CD8-positive, alpha-beta memory T cell (primary cell): Measurements from ENCODE around the gene RPA1. TPM values are rescaled to one million over a fixed set of nuclear protein-coding genes. Genes with fewer than 3 reads are reported as not detected.
A peak's percentile ranks its signal among the peaks of the same experiment; 100 is the strongest.

Experiments
- CTCF ChIA-PET: fragments of 350-600 bp; sonication (Branson Sonifier 250); formaldehyde crosslinking; loops from one replicate; lab custom pipeline; 2021; ENCODE audit warnings: antibody characterized with exemption; lab: Charles Lee
- POLR2A ChIA-PET: fragments of 350-600 bp; sonication (Branson Sonifier 250); formaldehyde crosslinking; loops from one replicate; lab custom pipeline; 2021; ENCODE audit warnings: antibody characterized with exemption; lab: Charles Lee
- DNase-seq, 5 donors: peaks; one replicate each; pipeline versions ENCODE4 v3.0.0 to v3.0.0-alpha.2; 2020 to 2022; ENCODE audit warnings: mixed read lengths in 1 of 5
- H3K27ac ChIP-seq: one replicate; pipeline ENCODE4 v1.7.0; 2013; ENCODE audit warnings: low read depth, mild to moderate bottlenecking, low read length, moderate library complexity
- H3K27me3 ChIP-seq: 2 replicates; pipeline ENCODE4 v1.7.0; 2013; ENCODE audit warnings: low read length, mild to moderate bottlenecking; ENCODE audit not compliant: insufficient read depth, poor library complexity, severe bottlenecking
- H3K36me3 ChIP-seq: 2 replicates; pipeline ENCODE4 v1.7.0; 2013; ENCODE audit warnings: mild to moderate bottlenecking, low read length, moderate library complexity; ENCODE audit not compliant: insufficient read depth
- H3K4me1 ChIP-seq: 2 replicates; pipeline ENCODE4 v1.7.0; 2013; ENCODE audit warnings: mild to moderate bottlenecking, low read length, moderate library complexity; ENCODE audit not compliant: insufficient read depth
- H3K4me3 ChIP-seq: 2 replicates; pipeline ENCODE4 v1.7.0; 2013; ENCODE audit warnings: mild to moderate bottlenecking, low read length
- H3K9me3 ChIP-seq: 2 replicates; pipeline ENCODE4 v1.7.0; 2013; ENCODE audit warnings: mild to moderate bottlenecking, low read length
- H3K27ac Mint-ChIP-seq, 8 donors: one replicate each; pipeline ENCODE4 v1.8.0; 2020 to 2021; ENCODE audit warnings: mixed read lengths in 8 of 8, mild to moderate bottlenecking in 6 of 8, inconsistent platforms in 3 of 8, moderate library complexity in 3 of 8
- H3K27me3 Mint-ChIP-seq, 2 donors: one replicate each; pipeline ENCODE4 v1.8.0; 2020 to 2021; ENCODE audit warnings: mixed read lengths in 2 of 2, mild to moderate bottlenecking in 1 of 2, moderate library complexity in 1 of 2
- H3K36me3 Mint-ChIP-seq, 3 donors: one replicate each; pipeline ENCODE4 v1.8.0; 2020 to 2021; ENCODE audit warnings: mixed read lengths in 3 of 3, inconsistent platforms in 1 of 3, mild to moderate bottlenecking in 1 of 3
- H3K4me1 Mint-ChIP-seq, 3 donors: one replicate each; pipeline ENCODE4 v1.8.0; 2020 to 2021; ENCODE audit warnings: mixed read lengths in 3 of 3, inconsistent platforms in 1 of 3, mild to moderate bottlenecking in 1 of 3
- H3K4me3 Mint-ChIP-seq, 7 donors: one replicate each; pipeline ENCODE4 v1.8.0; 2020 to 2021; ENCODE audit warnings: mixed read lengths in 7 of 7, mild to moderate bottlenecking in 6 of 7, moderate library complexity in 4 of 7, inconsistent platforms in 2 of 7
- H3K9me3 Mint-ChIP-seq, 5 donors: one replicate each; pipeline ENCODE4 v1.8.0; 2020 to 2022; ENCODE audit warnings: mixed read lengths in 5 of 5, mild to moderate bottlenecking in 3 of 5, moderate library complexity in 2 of 5, inconsistent platforms in 1 of 5
- polyA plus RNA-seq: library from polyadenylated mRNA; unstranded; fragments of 300-500 nt; fragmentation: Illumina TruSeq; gene quantifications from one replicate; pipeline ENCODE4 v1.2.3, GENCODE V29; 2021
- total RNA-seq, 2 experiments: library from RNA; stranded (reverse); gene quantifications; one replicate each; pipeline ENCODE4 v1.2.3, GENCODE V29; 2021

The RPA1 gene
- total and polyA plus RNA-seq, 3 experiments from 2014 or later: 92.3 to 192 (median 168) TPM

- Histone ChIP-seq H3K4me1 (no peaks in the 10 kb centered on the region), H3K4me3 (no peak overlapping the region), H3K9me3 (no peaks in the 10 kb centered on the region), H3K27ac (no peak overlapping the region), H3K36me3 (no peaks in the 10 kb centered on the region), H3K27me3 (no peaks in the 10 kb centered on the region)
- Mint-ChIP-seq H3K4me1 (no peaks in the 10 kb centered on the region), H3K27me3 (peaks cover 0 to 3% of the 10 kb centered on the region in 2 donors), H3K27ac (peak overlapping the region in 1 of 8 donors; percentile 67), H3K4me3 (no peak overlapping the region), H3K36me3 (no peaks in the 10 kb centered on the region), H3K9me3 (no peaks in the 10 kb centered on the region)
- POLR2A ChIA-PET: no interaction called here
- CTCF ChIA-PET: no interaction called here
- DNase-seq: no peak
Observed at GRCh38 chr17:1947229-1947742, 117.5 kb downstream of the RPA1 start.

- no peaks in the 10 kb centered on the region for H3K36me3 Mint-ChIP-seq
- no peaks in the 10 kb centered on the region for H3K4me1 ChIP-seq
- H3K9me3 ChIP-seq: no peaks in the 10 kb centered on the region
- no peak overlapping the region for H3K27ac ChIP-seq
- no peak for DNase-seq
- peaks cover 0 to 3% of the 10 kb centered on the region in 2 donors for H3K27me3 Mint-ChIP-seq
- ChIA-PET POLR2A (no interaction called here), CTCF (no interaction called here)
- H3K36me3 ChIP-seq: no peaks in the 10 kb centered on the region
- H3K4me1 Mint-ChIP-seq: no peaks in the 10 kb centered on the region
- no peak overlapping the region for H3K4me3 ChIP-seq
- H3K4me3 Mint-ChIP-seq: no peak overlapping the region
- no peak overlapping the region for H3K27ac Mint-ChIP-seq
- no peaks in the 10 kb centered on the region for H3K9me3 Mint-ChIP-seq
- H3K27me3 ChIP-seq: no peaks in the 10 kb centered on the region
Observed at GRCh38 chr17:1947743-1948516, 118.1 kb downstream of the RPA1 start.

- no peaks in the 10 kb centered on the region for H3K4me1 ChIP-seq
- no peak overlapping the region for H3K27ac Mint-ChIP-seq
- POLR2A ChIA-PET: no interaction called here
- H3K36me3 ChIP-seq: no peaks in the 10 kb centered on the region
- CTCF ChIA-PET: no interaction called here
- H3K36me3 Mint-ChIP-seq: no peaks in the 10 kb centered on the region
- H3K4me3 Mint-ChIP-seq: no peak overlapping the region
- H3K4me3 ChIP-seq: no peak overlapping the region
- no peak for DNase-seq
- H3K27ac ChIP-seq: no peak overlapping the region
- no peaks in the 10 kb centered on the region for H3K9me3 Mint-ChIP-seq
- H3K27me3 ChIP-seq: no peaks in the 10 kb centered on the region
- H3K27me3 Mint-ChIP-seq: peaks cover 0 to 2% of the 10 kb centered on the region in 2 donors
- H3K4me1 Mint-ChIP-seq: no peaks in the 10 kb centered on the region
- H3K9me3 ChIP-seq: no peaks in the 10 kb centered on the region
Observed at GRCh38 chr17:1948517-1948825, 118.7 kb downstream of the RPA1 start.

Other genes with a start within 250 kb of the RPA1 start
- gene SLC43A2, start 201.2 kb upstream of the RPA1 start, total RNA-seq: 10 to 100 TPM in 1 of 2 experiments, 1 to 10 TPM in 1; 9.0 to 10.2 TPM
- gene SLC43A2, start 201.2 kb upstream of the RPA1 start, polyA plus RNA-seq: 1.6 TPM
- gene SCARF1, start 184.3 kb upstream of the RPA1 start, total RNA-seq: under 1 TPM; 0.71 to 0.94 TPM
- 0.39 TPM for gene SCARF1, start 184.3 kb upstream of the RPA1 start, polyA plus RNA-seq
- 1 to 10 TPM; 2.1 to 3.0 TPM for gene RILP, start 180.1 kb upstream of the RPA1 start, total RNA-seq
- gene RILP, start 180.1 kb upstream of the RPA1 start, polyA plus RNA-seq: 3.7 TPM
- gene PRPF8, start 145.1 kb upstream of the RPA1 start, total RNA-seq: 100 to 1,000 TPM; 430 to 447 TPM
- gene PRPF8, start 145.1 kb upstream of the RPA1 start, polyA plus RNA-seq: 209 TPM
- under 1 TPM; 0.09 to 0.22 TPM for gene TLCD2, start 119.6 kb upstream of the RPA1 start, total RNA-seq
- 0.32 TPM for gene TLCD2, start 119.6 kb upstream of the RPA1 start, polyA plus RNA-seq
- gene WDR81, start 105.3 kb upstream of the RPA1 start, total RNA-seq: 10 to 100 TPM; 21.1 to 23.7 TPM
- 20.4 TPM for gene WDR81, start 105.3 kb upstream of the RPA1 start, polyA plus RNA-seq
- under 1 TPM; 0.13 to 0.33 TPM for gene SERPINF2, start 87.1 kb upstream of the RPA1 start, total RNA-seq
- not detected for gene SERPINF2, start 87.1 kb upstream of the RPA1 start, polyA plus RNA-seq
- 1 to 10 TPM; 1.2 to 2.1 TPM for gene SERPINF1, start 67.9 kb upstream of the RPA1 start, total RNA-seq
- gene SERPINF1, start 67.9 kb upstream of the RPA1 start, polyA plus RNA-seq: 2.4 TPM
- gene SMYD4, start 103 bp upstream of the RPA1 start, total RNA-seq: 10 to 100 TPM; 18.7 to 20.1 TPM
- gene SMYD4, start 103 bp upstream of the RPA1 start, polyA plus RNA-seq: 16.4 TPM
- 1 to 10 TPM; 1.0 to 1.2 TPM for gene RTN4RL1, start 195.3 kb downstream of the RPA1 start, total RNA-seq
- 0.32 TPM for gene RTN4RL1, start 195.3 kb downstream of the RPA1 start, polyA plus RNA-seq
- 10 to 100 TPM; 38.5 to 43.8 TPM for gene DPH1, start 200.1 kb downstream of the RPA1 start, total RNA-seq
- gene DPH1, start 200.1 kb downstream of the RPA1 start, polyA plus RNA-seq: 33.2 TPM
- gene OVCA2, start 212.0 kb downstream of the RPA1 start, total RNA-seq: 10 to 100 TPM; 54.2 to 56.2 TPM
- gene OVCA2, start 212.0 kb downstream of the RPA1 start, polyA plus RNA-seq: 60.0 TPM
- 10 to 100 TPM; 39.5 to 42.7 TPM for gene HIC1, start 225.1 kb downstream of the RPA1 start, total RNA-seq
- gene HIC1, start 225.1 kb downstream of the RPA1 start, polyA plus RNA-seq: 1.3 TPM